HG03342 (cell line): Measurements from ENCODE around the gene DIP2C.
"Not testable (repeated sequence)": the region's sequence is repeated elsewhere in the genome, so short reads cannot be mapped to it uniquely, and the experiment has no call there.

Experiments
- ATAC-seq: cut with Tn5 transposase; IDR thresholded peaks from one replicate; pipeline ENCODE4 v1.9.1; 2021; ENCODE audit warnings: mild to moderate bottlenecking, moderate library complexity; ENCODE audit not compliant: unreplicated experiment

DIP2C gene

DNA sequence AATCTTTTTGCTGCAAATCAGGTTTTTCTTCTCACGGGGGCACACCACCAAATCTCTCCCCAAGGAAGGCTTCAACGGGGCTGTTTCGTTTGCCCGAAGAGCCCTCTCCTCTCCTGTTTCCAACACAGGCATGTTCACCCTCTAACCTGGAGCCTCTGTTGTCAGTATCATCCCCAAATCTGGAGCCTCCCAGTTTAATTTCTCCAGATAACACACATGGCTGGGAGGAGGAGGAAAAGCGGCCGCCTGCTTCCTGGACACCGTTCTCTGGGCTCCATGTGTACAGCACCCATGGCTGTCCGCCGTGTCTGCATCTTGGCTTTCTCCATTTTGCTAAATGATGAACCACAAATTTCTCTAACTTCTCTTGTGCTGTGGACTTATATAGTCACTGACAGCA lies 214.5 kb downstream of the DIP2C start:
- ATAC-seq = no peak

GRCh38 chr10:474406-474805 lies 215.1 kb downstream of the DIP2C start:
- ATAC-seq = no peak

- ATAC-seq = no peak
These were observed 217.1 kb downstream of the DIP2C start for GRCh38 chr10:472241-472910.

GRCh38 chr10:470339-471003 lies 219.0 kb downstream of the DIP2C start:
- ATAC-seq = no peak

DNA sequence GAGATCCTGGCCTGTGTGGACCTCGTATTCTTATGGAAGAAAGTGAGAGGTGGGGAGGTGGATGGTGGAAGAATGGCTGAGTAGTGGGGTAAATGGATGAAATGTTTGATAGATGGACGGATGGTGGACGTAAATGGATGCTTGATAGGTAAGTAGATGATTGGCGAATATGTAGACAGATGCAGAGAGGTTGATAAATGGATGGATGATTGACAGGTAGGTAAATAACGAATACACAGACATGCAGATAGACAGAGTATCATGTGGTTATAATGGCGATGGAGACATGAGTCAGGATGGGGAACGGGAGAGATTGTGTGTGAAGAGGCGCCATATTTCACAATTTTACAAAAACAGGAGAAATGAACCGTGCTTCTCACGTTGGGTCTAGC lies 219.5 kb downstream of the DIP2C start:
- ATAC-seq = no peak

DNA sequence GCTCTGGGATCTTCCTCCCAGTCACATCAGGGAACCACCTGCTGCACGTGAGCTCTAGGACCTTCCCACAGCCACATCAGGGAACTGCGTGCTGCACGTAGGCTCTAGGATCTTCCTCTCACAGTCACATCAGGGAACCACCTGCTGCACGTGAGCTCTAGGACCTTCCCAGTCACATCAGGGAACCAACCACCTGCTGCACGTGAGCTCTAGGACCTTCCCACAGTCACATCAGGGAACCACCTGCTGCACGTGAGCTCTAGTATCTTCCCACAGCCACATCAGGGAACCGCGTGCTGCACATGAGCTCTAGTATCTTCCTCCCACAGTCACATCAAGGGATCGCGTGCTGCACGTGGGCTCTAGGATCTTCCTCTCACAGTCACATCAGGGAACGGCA lies 229.7 kb downstream of the DIP2C start:
- no peak for ATAC-seq

GRCh38 chr10:458421-458851 lies 231.0 kb downstream of the DIP2C start:
- ATAC-seq = no peak

- ATAC-seq = no peak
These were observed 233.0 kb downstream of the DIP2C start for GRCh38 chr10:456486-456885.

DNA sequence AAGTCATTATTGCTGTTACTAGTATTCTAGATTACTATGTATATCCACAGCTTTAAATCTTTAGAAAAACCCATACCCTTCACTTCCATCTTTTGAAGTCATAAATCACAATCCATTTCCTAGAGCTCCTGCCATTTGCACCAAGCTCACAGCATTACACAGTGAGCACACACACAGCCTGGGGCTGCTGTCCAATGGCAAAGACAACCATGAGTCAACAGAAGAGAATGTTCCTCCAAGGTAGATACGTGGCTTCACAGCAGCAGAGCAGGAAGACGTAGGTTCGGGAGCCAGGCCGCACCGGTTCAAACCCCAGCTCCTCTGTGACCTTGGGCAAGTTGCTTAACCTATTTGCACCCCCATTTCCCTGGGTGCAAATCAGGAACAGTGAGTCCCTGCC lies 234.6 kb downstream of the DIP2C start:
- ATAC-seq = no peak

DNA sequence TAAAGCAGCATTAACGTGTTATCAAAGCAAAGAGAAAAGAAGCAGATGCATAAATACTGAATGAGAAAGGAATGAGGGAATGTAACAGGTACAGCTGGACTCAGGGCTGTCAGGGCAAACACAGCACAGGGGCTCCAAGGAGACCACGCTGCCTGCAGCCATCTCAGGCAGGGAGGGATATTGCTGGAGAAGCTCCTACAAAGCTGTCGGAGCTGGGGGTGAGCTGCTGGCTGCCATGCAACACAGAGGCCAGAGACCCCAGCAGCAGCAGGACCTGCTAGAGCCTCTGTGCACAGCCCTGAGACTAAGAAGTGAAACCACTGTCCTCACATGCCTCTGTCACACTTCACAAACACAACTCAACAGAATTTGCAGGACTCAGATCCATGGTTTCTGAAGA lies 235.8 kb downstream of the DIP2C start:
- no peak for ATAC-seq

- ATAC-seq = no peak
These were observed 236.7 kb downstream of the DIP2C start for GRCh38 chr10:452512-453426.

GRCh38 chr10:451856-452255 lies 237.6 kb downstream of the DIP2C start:
- no peak for ATAC-seq

- ATAC-seq = peak; percentile 97
These were observed 238.4 kb downstream of the DIP2C start for GRCh38 chr10:451021-451471.

- ATAC-seq = no peak
These were observed 239.0 kb downstream of the DIP2C start for GRCh38 chr10:450463-450862.

DNA sequence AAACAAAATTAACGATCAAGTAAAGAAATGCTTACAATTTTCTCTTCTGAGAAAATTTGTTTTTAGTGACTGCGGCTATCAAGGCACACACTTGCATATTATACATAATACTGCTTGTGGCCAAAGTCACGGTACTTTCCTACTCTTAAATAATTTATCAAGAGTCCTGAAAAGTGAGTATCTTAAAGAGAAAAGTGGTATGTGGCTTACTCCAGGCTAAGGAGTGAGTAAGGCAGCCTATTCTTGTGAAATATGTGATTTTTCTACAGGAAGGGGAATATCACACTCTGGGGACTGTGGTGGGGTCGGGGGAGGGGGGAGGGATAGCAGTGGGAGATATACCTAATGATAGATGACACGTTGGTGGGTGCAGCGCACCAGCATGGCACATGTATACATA lies 240.1 kb downstream of the DIP2C start:
- ATAC-seq = not testable (repeated sequence)

GRCh38 chr10:443459-443858 lies 246.0 kb downstream of the DIP2C start:
- no peak for ATAC-seq

DNA sequence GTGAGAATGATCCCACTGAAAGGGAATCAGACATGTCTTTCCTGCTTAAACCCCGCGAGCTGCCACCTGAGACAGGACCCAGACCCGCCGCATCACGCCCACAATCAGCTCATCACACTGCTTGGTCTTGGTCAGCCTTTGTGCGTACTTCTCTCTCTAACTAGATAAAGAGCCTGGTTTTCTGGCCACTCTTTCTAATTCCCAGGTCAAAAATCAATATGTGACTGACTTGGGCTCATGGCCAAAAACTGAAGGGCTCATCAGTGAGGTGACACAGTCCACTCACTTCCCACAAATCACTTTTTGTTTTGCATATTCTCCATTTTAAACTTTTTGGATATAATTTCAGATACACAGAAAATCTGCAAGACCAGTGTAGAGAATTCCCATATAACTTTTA lies 247.3 kb downstream of the DIP2C start:
- no peak for ATAC-seq

GRCh38 chr10:441659-442058 lies 247.8 kb downstream of the DIP2C start:
- no peak for ATAC-seq

DNA sequence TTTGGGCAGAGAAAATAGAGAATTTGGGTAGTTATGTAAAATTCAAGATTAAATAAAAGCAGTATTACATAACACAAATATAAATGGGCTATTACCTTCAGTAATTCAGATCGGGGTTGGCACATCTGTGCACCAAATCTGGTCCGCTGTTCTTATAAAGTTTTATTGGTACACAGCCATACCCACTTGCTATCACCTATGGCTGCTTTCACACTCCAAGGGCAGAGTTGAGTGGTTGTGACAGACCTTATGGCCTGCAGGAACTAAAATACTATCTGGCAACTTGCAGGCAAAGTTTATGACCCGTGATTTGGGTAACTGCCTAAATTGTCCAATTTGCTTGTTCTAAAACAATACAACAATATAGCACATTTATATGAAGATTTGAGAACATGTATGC lies 249.3 kb downstream of the DIP2C start:
- no peak for ATAC-seq

- ATAC-seq = no peak
These were observed 251.6 kb downstream of the DIP2C start for GRCh38 chr10:437698-438490.
